AG09309 (cell line): Measurements from ENCODE around the gene TBC1D26.
"Not testable (repeated sequence)": the region's sequence is repeated elsewhere in the genome, so short reads cannot be mapped to it uniquely, and the experiment has no call there.

ENCODE experiments used
- DNase-seq: peaks from one replicate; pipeline ENCODE4 v3.0.0-alpha.2; 2010; ENCODE audit warnings: low read depth
- H3K4me3 ChIP-seq: 2 replicates; pipeline ENCODE4 v1.5.1; 2011; ENCODE audit warnings: mild to moderate bottlenecking, low read depth, low read length, moderate library complexity; ENCODE audit not compliant: control insufficient read depth
- CTCF ChIP-seq: IDR thresholded peaks from 2 replicates; pipeline ENCODE4 v1.5.1; 2011; ENCODE audit warnings: mild to moderate bottlenecking, low read depth, low read length, inconsistent platforms; ENCODE audit not compliant: insufficient read depth, control insufficient read depth; ENCODE audit errors: missing control alignments

TBC1D26 gene

GRCh38 chr17:15779119-15779518 lies 47.0 kb downstream of the TBC1D26 start:
- no peak for DNase-seq
- no peak for TF ChIP-seq CTCF

GRCh38 chr17:15780188-15780587 lies 48.1 kb downstream of the TBC1D26 start:
- no peak overlapping the region for H3K4me3 ChIP-seq
- no peak for TF ChIP-seq CTCF
- DNase-seq = no peak

More at GRCh38 chr17:15779119-15779518, 47.0 kb downstream of the TBC1D26 start:
- H3K4me3 ChIP-seq = no peak overlapping the region

- TF ChIP-seq CTCF = no peak
- no peak for DNase-seq
These were observed 50.8 kb downstream of the TBC1D26 start for GRCh38 chr17:15782866-15783265.

GRCh38 chr17:15783461-15783860 lies 51.4 kb downstream of the TBC1D26 start:
- DNase-seq = no peak
- no peak for TF ChIP-seq CTCF
- no peak overlapping the region for H3K4me3 ChIP-seq

More at GRCh38 chr17:15782866-15783265, 50.8 kb downstream of the TBC1D26 start:
- peak overlapping the region; percentile 37 for H3K4me3 ChIP-seq

GRCh38 chr17:15784351-15784750 lies 52.3 kb downstream of the TBC1D26 start:
- not testable (repeated sequence) for DNase-seq

GRCh38 chr17:15787363-15788075 lies 55.4 kb downstream of the TBC1D26 start:
- DNase-seq, H3K4me3 ChIP-seq: not testable (repeated sequence)

More at GRCh38 chr17:15784351-15784750, 52.3 kb downstream of the TBC1D26 start:
- not testable (repeated sequence) for H3K4me3 ChIP-seq

GRCh38 chr17:15788365-15788764 lies 56.3 kb downstream of the TBC1D26 start:
- H3K4me3 ChIP-seq, DNase-seq: not testable (repeated sequence)
